GM12878 (cell line): ENCODE results near the gene DLG4. TPM values are rescaled to one million over a fixed set of nuclear protein-coding genes. Genes with fewer than 3 reads are reported as not detected.
A peak's percentile ranks its signal among the peaks of the same experiment; 100 is the strongest.

ENCODE experiments used
- ATAC-seq: fragments of 200-7000 bp; cut with Tn5 transposase; 3 replicates; pipeline ENCODE4 v1.9.1; 2020; ENCODE audit warnings: mild to moderate bottlenecking, moderate library complexity
- BruUV-seq: library from RNA; stranded (reverse); fragments of 400-500 nt; replicated peaks from 2 replicates; lab custom pipeline; 2021; lab: Mats Ljungman, UMichigan
- CTCF ChIA-PET: fragments of 300-600 bp; sonication (Branson Sonifier 250); formaldehyde crosslinking; extraction: SDS; loops from one replicate; lab custom pipeline; 2021; ENCODE audit warnings: inconsistent platforms; lab: Yijun Ruan, JAX
- POLR2A ChIA-PET: fragments of 350-600 bp; formaldehyde crosslinking; extraction: SDS; loops from one replicate; lab custom pipeline; 2021; ENCODE audit warnings: inconsistent platforms; lab: Charles Lee
- RAD21 ChIA-PET: fragments of 300-600 bp; sonication (Branson Sonifier 250); formaldehyde crosslinking; loops from one replicate; lab custom pipeline; 2023; ENCODE audit warnings: antibody characterized with exemption; ENCODE audit not compliant: unreplicated experiment; lab: Charles Lee
- SMC1A ChIA-PET: fragments of 300-600 bp; sonication (Branson Sonifier 250); formaldehyde crosslinking; loops from one replicate; lab custom pipeline; 2023; ENCODE audit not compliant: unreplicated experiment, uncharacterized antibody; lab: Charles Lee
- DNase-seq: peaks from one replicate; pipeline ENCODE4 v3.0.0-alpha.2; 2011; ENCODE audit warnings: low read depth, low spot score
- FAIRE-seq: peaks from 3 replicates; lab custom pipeline; 2011; peaks lifted over from hg19 to GRCh38; lab: Jason Lieb, UNC
- H2AFZ ChIP-seq: 2 replicates; pipeline ENCODE4 v1.6.0; 2011; ENCODE audit warnings: low read depth, low read length, control low read depth; ENCODE audit not compliant: control insufficient read depth
- H3K27ac ChIP-seq: 2 replicates; pipeline ENCODE4 v1.5.1; 2011; ENCODE audit warnings: control low read depth; ENCODE audit not compliant: control insufficient read depth, insufficient read depth
- H3K27me3 ChIP-seq, 2 experiments: replicated peaks in 1 of 2; 2 replicates each; pipeline versions ENCODE4 v1.6.0 to v1.6.1; 2011; ENCODE audit warnings: low read length in 1 of 2; ENCODE audit not compliant: control insufficient read depth in 2 of 2, insufficient read depth in 2 of 2
- H3K36me3 ChIP-seq, 2 experiments: 2 replicates each; pipeline ENCODE4 v1.5.1; 2011; ENCODE audit warnings: low read length in 1 of 2; ENCODE audit not compliant: control insufficient read depth in 2 of 2, insufficient read depth in 2 of 2
- H3K4me1 ChIP-seq: 2 replicates; pipeline ENCODE4 v1.6.1; 2011; ENCODE audit warnings: mild to moderate bottlenecking, low read length, moderate library complexity, mixed read lengths; ENCODE audit not compliant: control insufficient read depth, insufficient read depth
- H3K4me2 ChIP-seq: 2 replicates; pipeline ENCODE4 v1.6.0; 2011; ENCODE audit warnings: control low read depth; ENCODE audit not compliant: control insufficient read depth, insufficient read depth
- H3K4me3 ChIP-seq: fragments of 200-600 bp; sonication (generic); 2 replicates; pipeline ENCODE4 v1.5.1; 2016
- H3K79me2 ChIP-seq: 2 replicates; pipeline ENCODE4 v1.6.0; 2011; ENCODE audit warnings: low read length; ENCODE audit not compliant: control insufficient read depth, insufficient read depth
- H3K9ac ChIP-seq: 2 replicates; pipeline ENCODE4 v1.8.0; 2011; ENCODE audit warnings: low read length, control low read depth, mixed read lengths; ENCODE audit not compliant: control insufficient read depth, insufficient read depth
- H3K9me3 ChIP-seq: replicated peaks from 3 replicates; pipeline ENCODE4 v1.5.1; 2011; ENCODE audit warnings: mild to moderate bottlenecking, low read length; ENCODE audit not compliant: control insufficient read depth, insufficient read depth
- H4K20me1 ChIP-seq: 2 replicates; pipeline ENCODE4 v1.6.0; 2011; ENCODE audit not compliant: control insufficient read depth, insufficient read depth
- BMI1 ChIP-seq: fragments of 450-650 bp; IDR thresholded peaks from 2 replicates; pipeline ENCODE4 v1.6.1; 2016; ENCODE audit warnings: mild to moderate bottlenecking, moderate library complexity, borderline replicate concordance
- CREM ChIP-seq: IDR thresholded peaks from 2 replicates; pipeline ENCODE4 v1.6.1; 2014; ENCODE audit warnings: antibody characterized with exemption, low read depth
- EED ChIP-seq: sonication (generic); IDR thresholded peaks from 2 replicates; pipeline ENCODE4 v1.6.1; 2016; ENCODE audit warnings: antibody characterized with exemption, low read depth
- ESRRA ChIP-seq: IDR thresholded peaks from 2 replicates; pipeline ENCODE4 v1.6.1; 2012; ENCODE audit warnings: mild to moderate bottlenecking, low read length, improper control_type of control experiment
- FOXK2 ChIP-seq: fragments of 450-650 bp; IDR thresholded peaks from 2 replicates; pipeline ENCODE4 v1.6.1; 2017; ENCODE audit warnings: mild to moderate bottlenecking, moderate library complexity
- HDAC6 ChIP-seq: fragments of 200-600 bp; sonication (generic); IDR thresholded peaks from one replicate; pipeline ENCODE4 v1.8.0; 2017; ENCODE audit warnings: antibody characterized with exemption; ENCODE audit not compliant: unreplicated experiment
- RELA ChIP-seq: fragments of 450-650 bp; IDR thresholded peaks from 2 replicates; pipeline ENCODE4 v1.8.0; 2014; ENCODE audit warnings: borderline replicate concordance; ENCODE audit not compliant: partially characterized antibody
- RUNX3 ChIP-seq: IDR thresholded peaks from 2 replicates; pipeline ENCODE4 v1.6.1; 2012; ENCODE audit warnings: low read length, inconsistent platforms
- SMAD5 ChIP-seq: IDR thresholded peaks from 2 replicates; pipeline ENCODE4 v1.6.1; 2016; ENCODE audit warnings: antibody characterized with exemption, low read depth
- USF1 ChIP-seq: IDR thresholded peaks from 2 replicates; pipeline ENCODE4 v1.6.1; 2011; ENCODE audit warnings: borderline replicate concordance, low read depth, mild to moderate bottlenecking, moderate library complexity, mixed read lengths, low read length; ENCODE audit not compliant: insufficient read depth; ENCODE audit errors: extremely low read length
- WGBS: methylation state at CpG from one replicate; pipeline ENCODE4 v1.1.6; 2016; ENCODE audit warnings: low lambda C conversion rate; ENCODE audit not compliant: insufficient replicate concordance, insufficient coverage; ENCODE audit errors: missing lambda C conversion rate; 5-methylcytosine and 5-hydroxymethylcytosine counted together
- in situ Hi-C: fragments of 300-500 bp; cut with MboI; formaldehyde crosslinking; loops from 9 replicates; pipeline ENCODE4 v1.14.3; 2018; ENCODE audit warnings: mixed read lengths
- intact Hi-C: fragments of 100-400 bp; cut with micrococcal nuclease; formaldehyde crosslinking; loops from one replicate; pipeline ENCODE4 v1.14.2; 2022; ENCODE audit not compliant: unreplicated experiment
- polyA plus RNA-seq, 11 experiments: library from polyadenylated mRNA; depleted of rRNA in 4 of 11; unstranded in 6 of 11; stranded (reverse) in 5 of 11; fragments of >200 nt; fragmentation: Nextera tagmentation in 4 of 11; fragmentation: Illumina TruSeq in 1 of 11; extraction: Ambion mirVana in 4 of 11; extraction: Trizol in 1 of 11; gene quantifications; 1 replicate in 1 of 11; 2 replicates in 10 of 11; pipeline versions ENCODE4 v1.2.1 to v1.2.3, GENCODE V29; 2011 to 2016; ENCODE audit warnings: inconsistent platforms in 2 of 11, missing spikeins in 2 of 11, low read depth in 1 of 11
- total RNA-seq, 4 experiments: library from RNA; depleted of rRNA in 3 of 4; stranded (reverse); fragments of >200 nt in 3 of 4; fragmentation: Illumina TruSeq in 1 of 4; extraction: Trizol in 1 of 4; gene quantifications; 2 replicates each; pipeline versions ENCODE4 v1.2.1 to v1.2.3, GENCODE V29; 2013 to 2021
- TF ChIP-seq, protein P1 (sequence below): fragments of 150-350 bp; IDR thresholded peaks from 2 replicates; pipeline ENCODE4 v1.6.1; 2014; ENCODE audit warnings: mild to moderate bottlenecking, low read depth, low read length
- TF ChIP-seq, protein P2 (sequence below): fragments of 450-650 bp; IDR thresholded peaks from 2 replicates; pipeline ENCODE4 v1.6.1; 2018; ENCODE audit warnings: borderline replicate concordance, mild to moderate bottlenecking; ENCODE audit not compliant: partially characterized antibody
- TF ChIP-seq, protein P3 (sequence below): IDR thresholded peaks from 2 replicates; pipeline ENCODE4 v1.6.1; 2012; ENCODE audit warnings: mild to moderate bottlenecking, low read depth, low read length

Gene DLG4
- total and polyA plus RNA-seq, 10 of the 15 experiments (the other 5 are each of a cell fraction or from before 2014, with no cell fraction given) = 0.07 to 4.1 (median 1.3) TPM

DNA sequence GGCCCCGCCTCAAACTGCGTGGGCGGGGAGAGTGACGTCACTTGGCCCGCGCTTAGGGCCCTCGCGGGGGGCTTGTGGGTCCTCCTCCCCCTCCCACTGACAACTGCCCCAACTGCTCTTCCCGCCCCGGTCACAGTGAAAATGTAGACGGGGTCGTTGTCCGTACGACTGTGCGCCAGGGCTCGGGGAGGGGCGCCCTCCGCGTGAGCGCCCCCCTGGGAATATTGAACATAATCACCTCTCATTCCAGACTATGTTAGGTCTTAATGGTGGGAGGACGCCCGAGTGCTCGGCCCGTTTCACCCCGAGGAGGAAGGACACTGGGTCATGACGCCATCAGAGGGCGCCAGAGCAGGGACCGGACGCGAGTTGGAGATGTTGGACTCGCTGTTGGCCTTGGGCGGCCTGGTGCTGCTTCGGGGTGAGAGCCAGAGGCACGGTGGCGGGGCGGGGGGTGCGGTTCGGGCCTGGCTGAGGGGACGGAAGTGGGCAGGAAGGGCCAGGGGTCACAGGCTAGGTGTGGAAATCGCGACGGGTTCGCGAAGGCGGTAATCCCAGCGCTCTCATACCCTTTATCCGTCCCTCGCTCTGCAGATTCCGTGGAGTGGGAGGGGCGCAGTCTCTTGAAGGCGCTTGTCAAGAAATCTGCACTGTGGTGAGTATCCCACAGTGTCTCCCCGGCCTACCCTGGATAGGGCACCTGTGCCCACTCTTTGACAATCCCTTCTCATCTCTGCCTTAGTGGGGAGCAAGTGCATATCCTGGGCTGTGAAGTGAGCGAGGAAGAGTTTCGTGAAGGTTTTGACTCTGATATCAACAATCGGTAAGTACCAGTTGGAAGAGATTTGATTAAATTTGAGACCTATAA, 32.8 kb upstream of the DLG4 start, which contains the start of gene ELP5:
Gene ELP5, plus strand, starts transcription at position 40 of the 868 bp plus-strand sequence. Its CDS starts 336 bp downstream, at position 376.
- H3K4me2 ChIP-seq = peak within 1 kb of the TSS; percentile 89
- peak within 1 kb of the TSS; percentile 87 for H2AFZ ChIP-seq
- in situ Hi-C loops (no loop called here), intact Hi-C loops (loop anchor here (2.0 kb wide), 1 partner anchor 38 kb away; no protein-coding TSS in a partner anchor)
- peaks cover 50% of the 10 kb centered on the region for H3K79me2 ChIP-seq
- H3K4me1 ChIP-seq = peaks cover 10% of the 10 kb centered on the region
- peaks cover 2 to 10% of the 10 kb centered on the region in 2 experiments; a peak in 2 of 4 replicates for H3K36me3 ChIP-seq
- DNase-seq (peak; percentile 82), ATAC-seq (peak; percentile 76), FAIRE-seq (no peak)
- H3K27ac ChIP-seq = peak within 1 kb of the TSS; percentile 99
- no peaks in the 10 kb centered on the region for H4K20me1 ChIP-seq
- 2% methylated on average over 51 of the region's 55 CpGs for WGBS
- peak within 1 kb of the TSS; percentile 98 for H3K9ac ChIP-seq
- SMC1A ChIA-PET = interaction anchor here (3.6 kb wide), 1 partner anchor 11 kb away, joined by 26 read pairs; the partner anchor contains the start of genes GABARAP and PHF23
- H3K27me3 ChIP-seq = no peaks in the 10 kb centered on the region
- CTCF ChIA-PET = no interaction called here
- POLR2A ChIA-PET = interaction anchor here (0.6 to 4.4 kb wide), 3 partner anchors 13 to 230 kb away, joined by 3 to 99 read pairs (median 29); partner anchors contain the start of genes ACADVL, DLG4, GABARAP and PHF23
- BruUV-seq = TSS peak; percentile 80
- H3K9me3 ChIP-seq = no peaks in the 10 kb centered on the region
- RAD21 ChIA-PET = interaction anchor here (1.6 to 2.0 kb wide), 3 partner anchors 10 to 32 kb away, joined by 5 to 11 read pairs (median 11); partner anchors contain the start of genes ACADVL, DLG4 and GABARAP
- H3K4me3 ChIP-seq = peak within 1 kb of the TSS; percentile 90
- TF ChIP-seq, protein P1, sequence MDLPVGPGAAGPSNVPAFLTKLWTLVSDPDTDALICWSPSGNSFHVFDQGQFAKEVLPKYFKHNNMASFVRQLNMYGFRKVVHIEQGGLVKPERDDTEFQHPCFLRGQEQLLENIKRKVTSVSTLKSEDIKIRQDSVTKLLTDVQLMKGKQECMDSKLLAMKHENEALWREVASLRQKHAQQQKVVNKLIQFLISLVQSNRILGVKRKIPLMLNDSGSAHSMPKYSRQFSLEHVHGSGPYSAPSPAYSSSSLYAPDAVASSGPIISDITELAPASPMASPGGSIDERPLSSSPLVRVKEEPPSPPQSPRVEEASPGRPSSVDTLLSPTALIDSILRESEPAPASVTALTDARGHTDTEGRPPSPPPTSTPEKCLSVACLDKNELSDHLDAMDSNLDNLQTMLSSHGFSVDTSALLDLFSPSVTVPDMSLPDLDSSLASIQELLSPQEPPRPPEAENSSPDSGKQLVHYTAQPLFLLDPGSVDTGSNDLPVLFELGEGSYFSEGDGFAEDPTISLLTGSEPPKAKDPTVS = no peak
- TF ChIP-seq FOXK2 (no peak), BMI1 (no peak), USF1 (no peak), CREM (peak; percentile 98), HDAC6 (no peak), RELA (peak; percentile 58), EED (0 out of 2 replicates have a peak, but pooled peaks have one; percentile 14), RUNX3 (no peak; the same call in none of the 2 replicates), SMAD5 (peak; percentile 69; the same call in 1 of the 2 replicates), ESRRA (no peak)
- TF ChIP-seq, protein P2, sequence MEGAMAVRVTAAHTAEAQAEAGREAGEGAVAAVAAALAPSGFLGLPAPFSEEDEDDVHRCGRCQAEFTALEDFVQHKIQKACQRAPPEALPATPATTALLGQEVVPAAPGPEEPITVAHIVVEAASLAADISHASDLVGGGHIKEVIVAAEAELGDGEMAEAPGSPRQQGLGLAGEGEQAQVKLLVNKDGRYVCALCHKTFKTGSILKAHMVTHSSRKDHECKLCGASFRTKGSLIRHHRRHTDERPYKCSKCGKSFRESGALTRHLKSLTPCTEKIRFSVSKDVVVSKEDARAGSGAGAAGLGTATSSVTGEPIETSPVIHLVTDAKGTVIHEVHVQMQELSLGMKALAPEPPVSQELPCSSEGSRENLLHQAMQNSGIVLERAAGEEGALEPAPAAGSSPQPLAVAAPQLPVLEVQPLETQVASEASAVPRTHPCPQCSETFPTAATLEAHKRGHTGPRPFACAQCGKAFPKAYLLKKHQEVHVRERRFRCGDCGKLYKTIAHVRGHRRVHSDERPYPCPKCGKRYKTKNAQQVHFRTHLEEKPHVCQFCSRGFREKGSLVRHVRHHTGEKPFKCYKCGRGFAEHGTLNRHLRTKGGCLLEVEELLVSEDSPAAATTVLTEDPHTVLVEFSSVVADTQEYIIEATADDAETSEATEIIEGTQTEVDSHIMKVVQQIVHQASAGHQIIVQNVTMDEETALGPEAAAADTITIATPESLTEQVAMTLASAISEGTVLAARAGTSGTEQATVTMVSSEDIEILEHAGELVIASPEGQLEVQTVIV = peak; percentile 16
- TF ChIP-seq, protein P3, sequence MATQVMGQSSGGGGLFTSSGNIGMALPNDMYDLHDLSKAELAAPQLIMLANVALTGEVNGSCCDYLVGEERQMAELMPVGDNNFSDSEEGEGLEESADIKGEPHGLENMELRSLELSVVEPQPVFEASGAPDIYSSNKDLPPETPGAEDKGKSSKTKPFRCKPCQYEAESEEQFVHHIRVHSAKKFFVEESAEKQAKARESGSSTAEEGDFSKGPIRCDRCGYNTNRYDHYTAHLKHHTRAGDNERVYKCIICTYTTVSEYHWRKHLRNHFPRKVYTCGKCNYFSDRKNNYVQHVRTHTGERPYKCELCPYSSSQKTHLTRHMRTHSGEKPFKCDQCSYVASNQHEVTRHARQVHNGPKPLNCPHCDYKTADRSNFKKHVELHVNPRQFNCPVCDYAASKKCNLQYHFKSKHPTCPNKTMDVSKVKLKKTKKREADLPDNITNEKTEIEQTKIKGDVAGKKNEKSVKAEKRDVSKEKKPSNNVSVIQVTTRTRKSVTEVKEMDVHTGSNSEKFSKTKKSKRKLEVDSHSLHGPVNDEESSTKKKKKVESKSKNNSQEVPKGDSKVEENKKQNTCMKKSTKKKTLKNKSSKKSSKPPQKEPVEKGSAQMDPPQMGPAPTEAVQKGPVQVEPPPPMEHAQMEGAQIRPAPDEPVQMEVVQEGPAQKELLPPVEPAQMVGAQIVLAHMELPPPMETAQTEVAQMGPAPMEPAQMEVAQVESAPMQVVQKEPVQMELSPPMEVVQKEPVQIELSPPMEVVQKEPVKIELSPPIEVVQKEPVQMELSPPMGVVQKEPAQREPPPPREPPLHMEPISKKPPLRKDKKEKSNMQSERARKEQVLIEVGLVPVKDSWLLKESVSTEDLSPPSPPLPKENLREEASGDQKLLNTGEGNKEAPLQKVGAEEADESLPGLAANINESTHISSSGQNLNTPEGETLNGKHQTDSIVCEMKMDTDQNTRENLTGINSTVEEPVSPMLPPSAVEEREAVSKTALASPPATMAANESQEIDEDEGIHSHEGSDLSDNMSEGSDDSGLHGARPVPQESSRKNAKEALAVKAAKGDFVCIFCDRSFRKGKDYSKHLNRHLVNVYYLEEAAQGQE = no peak
